K562 (cell line): ENCODE results near the gene PPCDC. TPM values are rescaled to one million over a fixed set of nuclear protein-coding genes. Genes with fewer than 3 reads are reported as not detected.

Experiments
- ATAC-seq: fragments of 200-7000 bp; cut with Tn5 transposase; 3 replicates; pipeline ENCODE4 v1.9.1; 2020; ENCODE audit warnings: moderate library complexity
- BruUV-seq: library from RNA; stranded (reverse); fragments of 400-500 nt; replicated peaks from 2 replicates; lab custom pipeline; 2021; lab: Mats Ljungman, UMichigan
- CTCF ChIA-PET: fragments of 300-600 bp; formaldehyde crosslinking; extraction: SDS; loops from one replicate; lab custom pipeline; 2021; ENCODE audit warnings: low intra/inter-chr PET ratio; lab: Yijun Ruan, JAX
- POLR2A ChIA-PET: fragments of 300-600, 350-650 bp; sonication (Branson Sonifier 250); formaldehyde crosslinking; extraction: SDS; loops from one replicate; lab custom pipeline; 2021; ENCODE audit warnings: antibody characterized with exemption, inconsistent platforms; lab: Yijun Ruan, JAX
- DNase-seq, 4 experiments: peaks; one replicate each; pipeline versions ENCODE4 v3.0.0 to v3.0.0-alpha.2; 2011 to 2018; ENCODE audit warnings: low spot score in 3 of 4, mixed read lengths in 3 of 4; ENCODE audit errors: extremely low read depth in 1 of 4
- FAIRE-seq: peaks from 2 replicates; lab custom pipeline; 2011; peaks lifted over from hg19 to GRCh38; lab: Jason Lieb, UNC
- H2AFZ ChIP-seq: 2 replicates; pipeline ENCODE4 v1.6.0; 2011; ENCODE audit warnings: low read depth, low read length, control low read depth, inconsistent platforms
- H3K27ac ChIP-seq: fragments of 200-600 bp; 3 replicates; pipeline ENCODE4 v1.8.0; 2011; ENCODE audit warnings: low read depth, mild to moderate bottlenecking, control low read depth, inconsistent platforms, low read length, moderate library complexity, mixed read lengths; ENCODE audit errors: extremely low read depth
- H3K27me3 ChIP-seq, 2 experiments: fragments of 300-600 bp in 1 of 2; 2 replicates in 1 of 2; 3 replicates in 1 of 2; pipeline versions ENCODE4 v1.6.0 to v1.8.0; 2011; ENCODE audit warnings: inconsistent platforms in 2 of 2, low read length in 2 of 2, mild to moderate bottlenecking in 1 of 2, mixed read lengths in 1 of 2, moderate library complexity in 1 of 2; ENCODE audit not compliant: control insufficient read depth in 2 of 2, insufficient read depth in 2 of 2
- H3K36me3 ChIP-seq: fragments of 300-600 bp; 3 replicates; pipeline ENCODE4 v1.8.0; 2011; ENCODE audit warnings: mild to moderate bottlenecking, low read length, inconsistent platforms; ENCODE audit not compliant: control insufficient read depth, insufficient read depth
- H3K4me1 ChIP-seq, 2 experiments: fragments of 200-600 bp in 1 of 2; replicated peaks in 1 of 2; 2 replicates in 1 of 2; 3 replicates in 1 of 2; pipeline versions ENCODE4 v1.5.1 to v1.8.0; 2011; ENCODE audit warnings: inconsistent platforms in 2 of 2, low read length in 2 of 2, mild to moderate bottlenecking in 1 of 2, mixed read lengths in 1 of 2, moderate library complexity in 1 of 2; ENCODE audit not compliant: control insufficient read depth in 2 of 2, insufficient read depth in 2 of 2
- H3K4me2 ChIP-seq: 2 replicates; pipeline ENCODE4 v1.6.1; 2011; ENCODE audit warnings: low read length, control low read depth, inconsistent platforms, mixed read lengths; ENCODE audit not compliant: insufficient read depth
- H3K4me3 ChIP-seq: fragments of 200-600 bp; sonication (generic), shearing (Covaris generic); 2 replicates; pipeline ENCODE4 v1.5.1; 2016; ENCODE audit warnings: control low read depth, inconsistent platforms
- H3K79me2 ChIP-seq: fragments of 200-600 bp; 3 replicates; pipeline ENCODE4 v1.8.0; 2011; ENCODE audit warnings: low read length, inconsistent platforms; ENCODE audit not compliant: control insufficient read depth, insufficient read depth
- H3K9ac ChIP-seq, 2 experiments: 2 replicates each; pipeline versions ENCODE4 v1.6.0 to v1.6.1; 2011; ENCODE audit warnings: low read depth in 2 of 2, low read length in 2 of 2, control low read depth in 1 of 2, inconsistent platforms in 1 of 2, mild to moderate bottlenecking in 1 of 2, mixed read lengths in 1 of 2; ENCODE audit not compliant: insufficient read depth in 1 of 2
- H3K9me1 ChIP-seq: one replicate; pipeline ENCODE4 v1.6.0; 2011; ENCODE audit warnings: inconsistent platforms, mild to moderate bottlenecking, low read length, moderate library complexity; ENCODE audit not compliant: control insufficient read depth, insufficient read depth
- H3K9me3 ChIP-seq: replicated peaks from 2 replicates; pipeline ENCODE4 v1.5.1; 2011; ENCODE audit warnings: low read depth, low read length, inconsistent platforms; ENCODE audit not compliant: control insufficient read depth, insufficient read depth
- H4K20me1 ChIP-seq: replicated peaks from 2 replicates; pipeline ENCODE4 v1.6.1; 2011; ENCODE audit warnings: low read length, inconsistent platforms, mixed read lengths; ENCODE audit not compliant: control insufficient read depth, insufficient read depth
- CBFA2T2 ChIP-seq: fragments of 450-650 bp; conservative IDR thresholded peaks from 2 replicates; pipeline ENCODE4 v1.6.1; 2017; ENCODE audit warnings: mild to moderate bottlenecking
- GTF2F1 ChIP-seq: IDR thresholded peaks from 2 replicates; pipeline ENCODE4 v1.6.1; 2011; ENCODE audit warnings: low read depth, low read length, improper control_type of control experiment
- KLF10 ChIP-seq: fragments of 250-450 bp; sonication (Bioruptor Pico); IDR thresholded peaks from 2 replicates; pipeline ENCODE4 v1.6.1; 2021; ENCODE audit warnings: matching md5 sums
- PHB2 ChIP-seq: fragments of 450-650 bp; IDR thresholded peaks from 2 replicates; pipeline ENCODE4 v1.6.1; 2017; ENCODE audit warnings: low read depth
- RAD21 ChIP-seq, 2 experiments: fragments of 250-450 bp in 1 of 2; fragments of 450-650 bp in 1 of 2; sonication (Bioruptor Pico) in 1 of 2; formaldehyde crosslinking in 1 of 2; IDR thresholded peaks in 1 of 2; conservative IDR thresholded peaks in 1 of 2; 2 replicates each; pipeline versions ENCODE4 v1.4.0 to v1.8.0; 2020 to 2022; ENCODE audit warnings: mild to moderate bottlenecking in 2 of 2, moderate library complexity in 1 of 2
- RBM22 ChIP-seq: fragments of 200-400 bp; formaldehyde crosslinking; IDR thresholded peaks from 2 replicates; pipeline ENCODE4 v1.6.1; 2018; ENCODE audit warnings: low read length, low read depth; ENCODE audit not compliant: poor library complexity, severe bottlenecking
- SOX6 ChIP-seq: fragments of 450-650 bp; IDR thresholded peaks from 2 replicates; pipeline ENCODE4 v1.6.1; 2014; ENCODE audit warnings: mild to moderate bottlenecking
- ZNF134 ChIP-seq: fragments of 250-450 bp; sonication (Bioruptor Pico); conservative IDR thresholded peaks from 2 replicates; pipeline ENCODE4 v1.4.0; 2020
- ZNF212 ChIP-seq: fragments of 450-650 bp; formaldehyde crosslinking; IDR thresholded peaks from 2 replicates; pipeline ENCODE4 v1.4.0; 2020; ENCODE audit warnings: mild to moderate bottlenecking
- WGBS: fragments of 100-300 bp; shearing (Covaris generic); methylation state at CpG from one replicate; pipeline ENCODE4 v1.1.6; 2016; ENCODE audit warnings: low coverage, mixed read lengths; ENCODE audit not compliant: insufficient coverage; ENCODE audit errors: missing lambda C conversion rate; 5-methylcytosine and 5-hydroxymethylcytosine counted together
- in situ Hi-C: fragments of 300-500 bp; cut with MboI; formaldehyde crosslinking; loops from 4 replicates; pipeline ENCODE4 v1.15.0; 2018; ENCODE audit warnings: inconsistent platforms, mixed read lengths
- intact Hi-C: fragments of 100-400 bp; cut with micrococcal nuclease; formaldehyde crosslinking; loops from 2 replicates; pipeline ENCODE4 v1.14.2; 2022
- polyA plus RNA-seq, 8 experiments: library from polyadenylated mRNA; depleted of rRNA in 4 of 8; stranded (reverse) in 5 of 8; unstranded in 3 of 8; fragments of >200 nt; fragmentation: Nextera tagmentation in 2 of 8; fragmentation: Illumina TruSeq in 1 of 8; extraction: Ambion mirVana in 2 of 8; extraction: Trizol in 1 of 8; gene quantifications; 2 replicates each; pipeline versions ENCODE4 v1.2.1 to v1.2.3, GENCODE V29; 2011 to 2014; ENCODE audit warnings: inconsistent platforms in 1 of 8, missing spikeins in 1 of 8
- total RNA-seq, 7 experiments: library from RNA; depleted of rRNA in 6 of 7; stranded (reverse); fragments of >200 nt in 6 of 7; fragmentation: Illumina TruSeq in 2 of 7; extraction: Trizol in 2 of 7; gene quantifications; 2 replicates each; pipeline versions ENCODE4 v1.2.1 to v1.2.3, GENCODE V29; 2011 to 2021; ENCODE audit warnings: low replicate concordance in 1 of 7
- TF ChIP-seq, protein P1 (sequence below): fragments of 250-450 bp; sonication (Bioruptor Pico); IDR thresholded peaks from 2 replicates; pipeline ENCODE4 v1.5.0; 2021; ENCODE audit warnings: mild to moderate bottlenecking, moderate library complexity
- TF ChIP-seq, protein P2 (sequence below): fragments of 450-650 bp; IDR thresholded peaks from 2 replicates; pipeline ENCODE4 v1.6.1; 2014; ENCODE audit warnings: low read depth, mild to moderate bottlenecking, moderate library complexity, borderline replicate concordance
- TF ChIP-seq, protein P3 (sequence below), 2 experiments: fragments of 250-450 bp in 1 of 2; fragments of 450-650 bp in 1 of 2; sonication (Bioruptor Pico) in 1 of 2; IDR thresholded peaks; 2 replicates each; pipeline versions ENCODE4 v1.6.1 to v1.8.0; 2016 to 2021; ENCODE audit warnings: mild to moderate bottlenecking in 2 of 2, moderate library complexity in 2 of 2, missing compliant biosample characterization in 1 of 2, missing genetic modification characterization in 1 of 2
- TF ChIP-seq, protein P4 (sequence below): fragments of 250-450 bp; sonication (Bioruptor Pico); IDR thresholded peaks from 2 replicates; pipeline ENCODE4 v1.4.0; 2020; ENCODE audit warnings: mild to moderate bottlenecking, moderate library complexity
- TF ChIP-seq, protein P5 (sequence below): fragments of 250-450 bp; sonication (Bioruptor Pico); IDR thresholded peaks from 2 replicates; pipeline ENCODE4 v1.8.0; 2022; ENCODE audit warnings: moderate library complexity, mild to moderate bottlenecking, inconsistent platforms

PPCDC gene
- total and polyA plus RNA-seq, 9 of the 15 experiments (the other 6 are each of a cell fraction or from before 2014, with no cell fraction given): 10.9 to 53.6 (median 16.7) TPM

DNA sequence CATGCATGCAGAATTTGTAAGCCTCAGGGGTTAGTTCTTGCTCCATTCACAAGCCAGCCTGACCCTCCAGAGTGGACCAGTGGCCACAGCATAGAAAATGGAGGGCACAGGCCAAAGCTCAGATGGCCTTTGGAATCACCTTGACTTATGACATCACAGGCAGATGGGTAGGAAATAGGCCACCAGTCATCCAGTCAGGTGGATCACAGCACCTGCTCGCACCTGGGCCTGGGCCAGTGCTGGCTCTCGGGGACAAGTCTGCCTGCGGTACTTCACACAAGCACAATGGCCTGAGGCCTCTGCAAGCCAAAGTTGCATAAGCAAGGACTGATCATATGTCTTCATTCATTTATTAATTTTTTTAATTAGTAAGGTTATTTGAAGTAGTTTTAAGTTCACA, 39.3 kb downstream of the PPCDC start:
- intact Hi-C loops (no loop called here), in situ Hi-C loops (no loop called here)
- no peak for FAIRE-seq
- no peak overlapping the region for H3K4me3 ChIP-seq
- no peak overlapping the region for H2AFZ ChIP-seq
- H3K27ac ChIP-seq: no peak overlapping the region
- H3K9me3 ChIP-seq: no peaks in the 10 kb centered on the region
- no peak for DNase-seq
- no peak overlapping the region for H3K9ac ChIP-seq
- H4K20me1 ChIP-seq: peaks cover 10% of the 10 kb centered on the region; the same call in 1 of the 2 replicates
- no peaks in the 10 kb centered on the region for H3K27me3 ChIP-seq
- ATAC-seq: no peak
- H3K36me3 ChIP-seq: no peaks in the 10 kb centered on the region
- WGBS: 61% methylated on average over 3 of the region's 3 CpGs
- ChIA-PET CTCF (no interaction called here), POLR2A (no interaction called here)
- no peak overlapping the region for H3K4me2 ChIP-seq
- H3K79me2 ChIP-seq: no peaks in the 10 kb centered on the region
- no peaks in the 10 kb centered on the region for H3K9me1 ChIP-seq
- H3K4me1 ChIP-seq: peaks cover 6 to 25% of the 10 kb centered on the region in 2 experiments; a peak in 4 of 5 replicates
- no TSS peak for BruUV-seq
- TF ChIP-seq KLF10 (no peak), CBFA2T2 (no peak), RAD21 (CRISPR knock-in tag; conservative IDR thresholded peaks at IDR 0.05 in 1 of 2, IDR thresholded peaks at IDR 0.05 in 1 of 2) (no peak), SOX6 (no peak), GTF2F1 (no peak), ZNF134 (no peak), RBM22 (no peak), ZNF212 (no peak), PHB2 (no peak)
- TF ChIP-seq, protein P1, sequence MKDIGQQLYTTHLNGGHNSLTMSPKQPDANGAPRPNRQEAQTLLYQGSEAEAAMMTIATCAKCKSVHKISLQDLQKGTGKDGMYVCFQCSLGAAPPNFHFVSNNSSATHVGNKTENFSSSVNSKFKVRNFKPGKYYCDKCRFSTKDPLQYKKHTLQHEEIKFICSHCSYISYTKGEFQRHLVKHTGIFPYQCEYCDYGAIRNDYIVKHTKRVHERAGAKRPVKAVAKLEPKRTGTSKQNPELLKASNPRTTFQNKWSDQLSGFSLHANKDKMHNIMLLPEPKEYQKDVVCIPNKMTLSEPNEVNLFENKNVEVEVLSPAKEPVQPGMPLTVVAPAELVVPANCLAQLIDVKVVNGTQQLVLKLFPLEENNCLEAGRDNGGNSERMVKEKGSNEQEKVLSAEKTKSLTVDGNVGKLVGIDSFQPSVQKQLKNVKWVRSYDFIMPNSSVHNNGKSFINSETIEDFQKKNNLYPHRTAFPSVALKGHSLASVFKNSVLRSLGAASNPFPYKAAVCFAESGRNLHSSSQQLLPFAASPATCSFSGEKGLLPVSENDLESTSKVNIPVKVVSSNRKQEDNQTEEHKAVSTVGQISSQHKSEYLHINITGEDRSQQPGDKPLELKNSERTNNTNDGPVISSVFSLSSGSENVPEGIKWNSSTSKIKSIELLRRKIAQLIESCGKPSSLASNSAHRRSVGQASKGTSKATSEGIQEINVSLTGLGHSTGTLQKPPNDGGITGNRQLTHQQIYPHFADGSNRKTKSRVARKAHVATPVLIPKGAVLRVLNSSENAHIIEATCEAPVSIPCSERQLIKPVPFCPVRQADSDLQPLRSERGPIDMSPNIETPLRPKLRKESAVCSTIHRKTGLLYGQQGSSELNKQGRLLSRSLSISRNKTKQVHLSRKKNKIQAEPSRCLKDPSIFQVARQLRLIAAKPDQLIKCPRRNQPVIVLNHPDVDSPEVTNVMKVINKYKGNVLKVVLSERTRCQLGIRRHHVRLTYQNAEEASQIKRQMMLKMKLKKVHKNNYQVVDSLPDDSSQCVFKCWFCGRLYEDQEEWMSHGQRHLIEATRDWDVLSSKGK (CRISPR knock-in tag): no peak
- TF ChIP-seq, protein P2, sequence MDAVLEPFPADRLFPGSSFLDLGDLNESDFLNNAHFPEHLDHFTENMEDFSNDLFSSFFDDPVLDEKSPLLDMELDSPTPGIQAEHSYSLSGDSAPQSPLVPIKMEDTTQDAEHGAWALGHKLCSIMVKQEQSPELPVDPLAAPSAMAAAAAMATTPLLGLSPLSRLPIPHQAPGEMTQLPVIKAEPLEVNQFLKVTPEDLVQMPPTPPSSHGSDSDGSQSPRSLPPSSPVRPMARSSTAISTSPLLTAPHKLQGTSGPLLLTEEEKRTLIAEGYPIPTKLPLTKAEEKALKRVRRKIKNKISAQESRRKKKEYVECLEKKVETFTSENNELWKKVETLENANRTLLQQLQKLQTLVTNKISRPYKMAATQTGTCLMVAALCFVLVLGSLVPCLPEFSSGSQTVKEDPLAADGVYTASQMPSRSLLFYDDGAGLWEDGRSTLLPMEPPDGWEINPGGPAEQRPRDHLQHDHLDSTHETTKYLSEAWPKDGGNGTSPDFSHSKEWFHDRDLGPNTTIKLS: no peak
- TF ChIP-seq, protein P3, sequence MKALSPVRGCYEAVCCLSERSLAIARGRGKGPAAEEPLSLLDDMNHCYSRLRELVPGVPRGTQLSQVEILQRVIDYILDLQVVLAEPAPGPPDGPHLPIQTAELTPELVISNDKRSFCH (CRISPR knock-in tag; IDR thresholded peaks at IDR 0.05): no peak
- TF ChIP-seq, protein P3 (tag; IDR thresholded peaks at IDR 0.05): no peak
- TF ChIP-seq, protein P4, sequence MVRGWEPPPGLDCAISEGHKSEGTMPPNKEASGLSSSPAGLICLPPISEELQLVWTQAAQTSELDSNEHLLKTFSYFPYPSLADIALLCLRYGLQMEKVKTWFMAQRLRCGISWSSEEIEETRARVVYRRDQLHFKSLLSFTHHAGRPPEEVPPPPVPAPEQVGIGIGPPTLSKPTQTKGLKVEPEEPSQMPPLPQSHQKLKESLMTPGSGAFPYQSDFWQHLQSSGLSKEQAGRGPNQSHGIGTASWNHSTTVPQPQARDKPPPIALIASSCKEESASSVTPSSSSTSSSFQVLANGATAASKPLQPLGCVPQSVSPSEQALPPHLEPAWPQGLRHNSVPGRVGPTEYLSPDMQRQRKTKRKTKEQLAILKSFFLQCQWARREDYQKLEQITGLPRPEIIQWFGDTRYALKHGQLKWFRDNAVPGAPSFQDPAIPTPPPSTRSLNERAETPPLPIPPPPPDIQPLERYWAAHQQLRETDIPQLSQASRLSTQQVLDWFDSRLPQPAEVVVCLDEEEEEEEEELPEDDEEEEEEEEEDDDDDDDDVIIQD (CRISPR knock-in tag): no peak
- TF ChIP-seq, protein P5, sequence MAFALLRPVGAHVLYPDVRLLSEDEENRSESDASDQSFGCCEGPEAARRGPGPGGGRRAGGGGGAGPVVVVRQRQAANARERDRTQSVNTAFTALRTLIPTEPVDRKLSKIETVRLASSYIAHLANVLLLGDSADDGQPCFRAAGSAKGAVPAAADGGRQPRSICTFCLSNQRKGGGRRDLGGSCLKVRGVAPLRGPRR (CRISPR knock-in tag): no peak
